GM12864 (cell line): ENCODE data around the gene PDCD1LG2.

Experiments used
- DNase-seq: peaks from one replicate; pipeline ENCODE4 v3.0.0-alpha.2; 2011; ENCODE audit warnings: low read depth
- H3K4me3 ChIP-seq: 2 replicates; pipeline ENCODE4 v1.5.1; 2011; ENCODE audit warnings: mild to moderate bottlenecking, low read depth, low read length, control low read depth
- TF ChIP-seq, protein P1 (sequence below): IDR thresholded peaks from 2 replicates; pipeline ENCODE4 v1.5.1; 2011; ENCODE audit warnings: low read depth, mild to moderate bottlenecking, moderate library complexity, low read length, control low read depth, inconsistent platforms; ENCODE audit errors: missing control alignments

Gene PDCD1LG2

DNA sequence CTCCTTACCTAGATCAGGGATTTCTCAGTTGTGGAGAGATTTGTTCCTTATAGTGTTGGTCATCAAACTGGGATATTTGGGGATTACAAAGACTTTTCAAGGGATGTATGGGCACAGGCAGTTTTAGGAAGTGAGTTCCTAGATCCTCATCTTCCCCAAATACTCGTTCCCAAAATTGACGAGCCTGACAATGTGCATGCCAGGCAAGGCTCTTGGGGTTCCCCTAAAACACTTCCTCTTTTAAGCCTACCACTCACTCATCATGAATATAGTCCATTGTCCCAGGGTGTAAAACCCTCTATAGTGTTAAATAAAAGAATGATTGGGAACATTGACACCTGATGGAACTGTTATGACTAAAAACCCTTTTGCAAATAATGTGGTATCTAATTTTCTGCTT, 26.4 kb downstream of the PDCD1LG2 start:
- TF ChIP-seq, protein P1, sequence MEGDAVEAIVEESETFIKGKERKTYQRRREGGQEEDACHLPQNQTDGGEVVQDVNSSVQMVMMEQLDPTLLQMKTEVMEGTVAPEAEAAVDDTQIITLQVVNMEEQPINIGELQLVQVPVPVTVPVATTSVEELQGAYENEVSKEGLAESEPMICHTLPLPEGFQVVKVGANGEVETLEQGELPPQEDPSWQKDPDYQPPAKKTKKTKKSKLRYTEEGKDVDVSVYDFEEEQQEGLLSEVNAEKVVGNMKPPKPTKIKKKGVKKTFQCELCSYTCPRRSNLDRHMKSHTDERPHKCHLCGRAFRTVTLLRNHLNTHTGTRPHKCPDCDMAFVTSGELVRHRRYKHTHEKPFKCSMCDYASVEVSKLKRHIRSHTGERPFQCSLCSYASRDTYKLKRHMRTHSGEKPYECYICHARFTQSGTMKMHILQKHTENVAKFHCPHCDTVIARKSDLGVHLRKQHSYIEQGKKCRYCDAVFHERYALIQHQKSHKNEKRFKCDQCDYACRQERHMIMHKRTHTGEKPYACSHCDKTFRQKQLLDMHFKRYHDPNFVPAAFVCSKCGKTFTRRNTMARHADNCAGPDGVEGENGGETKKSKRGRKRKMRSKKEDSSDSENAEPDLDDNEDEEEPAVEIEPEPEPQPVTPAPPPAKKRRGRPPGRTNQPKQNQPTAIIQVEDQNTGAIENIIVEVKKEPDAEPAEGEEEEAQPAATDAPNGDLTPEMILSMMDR = no peak
- no peak overlapping the region for H3K4me3 ChIP-seq
- no peak for DNase-seq

GRCh38 chr9:5543875-5544702, 33.8 kb downstream of the PDCD1LG2 start:
- H3K4me3 ChIP-seq = no peak overlapping the region

GRCh38 chr9:5549658-5550650, 39.6 kb downstream of the PDCD1LG2 start:
- H3K4me3 ChIP-seq = no peak overlapping the region
- DNase-seq = no peak
- TF ChIP-seq, protein P1 = no peak

More at GRCh38 chr9:5543875-5544702, 33.8 kb downstream of the PDCD1LG2 start:
- TF ChIP-seq, protein P1 = no peak
- DNase-seq = no peak

- no peak overlapping the region for H3K4me3 ChIP-seq
- TF ChIP-seq, protein P1 = no peak
- no peak for DNase-seq
Measured at GRCh38 chr9:5551368-5552150, 41.2 kb downstream of the PDCD1LG2 start.

DNA sequence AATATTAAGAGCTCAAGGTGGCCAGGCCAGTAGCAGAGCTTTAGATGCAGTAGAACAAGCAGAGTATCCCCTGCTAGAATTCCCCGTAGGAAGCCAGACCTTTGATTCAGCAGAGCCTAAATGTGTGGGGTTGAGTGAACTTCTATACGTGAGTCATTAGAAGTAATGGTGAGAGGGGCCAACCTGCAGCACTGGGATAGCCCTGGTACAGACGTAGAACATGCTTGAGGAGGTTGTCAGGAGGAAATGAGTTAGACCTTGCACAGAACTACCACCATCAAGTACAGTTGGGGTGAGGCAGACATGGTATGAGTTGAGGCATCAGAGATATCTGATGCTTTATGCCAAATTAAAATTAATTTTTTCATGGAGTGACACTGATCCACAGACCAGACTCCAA, 42.0 kb downstream of the PDCD1LG2 start:
- TF ChIP-seq, protein P1 = no peak
- no peak overlapping the region for H3K4me3 ChIP-seq
- DNase-seq = no peak

- DNase-seq = no peak
- TF ChIP-seq, protein P1 = no peak
- no peak overlapping the region for H3K4me3 ChIP-seq
Measured at GRCh38 chr9:5553211-5553610, 42.9 kb downstream of the PDCD1LG2 start.
